ENCODE data around the gene LRRC38. TPM values are rescaled to one million over a fixed set of nuclear protein-coding genes. Genes with fewer than 3 reads are reported as not detected.
"Not testable (repeated sequence)": the region's sequence is repeated elsewhere in the genome, so short reads cannot be mapped to it uniquely, and the experiment has no call there.

The LRRC38 gene, protein sequence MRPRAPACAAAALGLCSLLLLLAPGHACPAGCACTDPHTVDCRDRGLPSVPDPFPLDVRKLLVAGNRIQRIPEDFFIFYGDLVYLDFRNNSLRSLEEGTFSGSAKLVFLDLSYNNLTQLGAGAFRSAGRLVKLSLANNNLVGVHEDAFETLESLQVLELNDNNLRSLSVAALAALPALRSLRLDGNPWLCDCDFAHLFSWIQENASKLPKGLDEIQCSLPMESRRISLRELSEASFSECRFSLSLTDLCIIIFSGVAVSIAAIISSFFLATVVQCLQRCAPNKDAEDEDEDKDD
- not detected for total RNA-seq

DNA sequence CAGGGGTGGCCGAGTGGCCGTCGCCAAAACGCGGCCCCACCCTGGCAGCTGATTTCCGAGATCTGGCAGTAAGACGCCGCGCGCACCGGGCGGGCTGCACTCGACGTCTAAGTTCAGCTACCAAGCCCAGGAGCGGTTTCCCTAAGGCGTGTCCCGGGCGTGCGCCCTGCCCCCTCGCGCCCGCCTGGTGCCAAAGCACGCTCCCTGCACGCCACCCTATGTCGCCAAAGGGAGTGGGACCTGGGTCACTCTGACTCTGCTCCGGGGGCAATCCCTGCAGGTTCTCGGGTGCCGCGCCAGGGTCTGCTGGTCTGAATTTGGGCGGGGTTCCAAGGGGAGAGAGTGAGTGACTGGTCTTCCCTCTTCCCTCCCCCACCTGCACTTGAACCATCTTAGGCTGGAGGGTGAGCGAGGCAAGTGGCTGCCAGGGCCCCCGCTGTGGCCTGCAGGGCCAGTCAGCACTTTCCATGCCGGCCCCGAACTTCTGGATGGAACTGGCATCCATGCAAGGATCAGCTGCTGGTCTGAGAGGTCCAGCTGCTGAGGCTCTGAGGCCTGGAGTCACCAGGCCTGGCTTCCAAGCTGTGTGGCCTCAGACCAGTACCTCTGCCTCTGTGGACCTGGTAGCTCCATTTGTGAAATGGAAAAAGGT is at the start of gene LRRC38:
Gene LRRC38 (minus strand): TSS at position 109 of the 652 bp plus-strand sequence. CDS start 410 bp downstream, outside the sequence.
- DNase-seq (ENCODE audit: low spot score), result no peak
- ATAC-seq, result no peak

DNA sequence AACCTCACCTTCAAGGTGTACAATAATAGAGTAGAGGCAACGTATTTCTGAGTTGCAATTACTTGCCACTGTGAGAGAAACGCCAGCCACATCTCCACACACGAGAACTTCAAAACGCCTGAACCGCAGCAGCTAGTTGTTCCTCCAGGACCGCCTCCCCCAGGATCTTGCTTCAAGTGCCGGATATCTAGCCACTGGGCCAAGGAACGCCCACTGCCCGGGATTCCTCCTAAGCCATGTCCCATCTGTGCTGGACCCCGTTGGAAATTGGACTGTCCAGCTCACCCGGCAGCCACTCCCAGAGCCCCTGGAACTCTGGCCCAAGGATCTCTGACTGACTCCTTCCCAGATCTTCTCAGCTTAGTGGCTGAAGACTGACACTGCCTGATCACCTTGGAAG is 49.2 kb upstream of the LRRC38 start:
- DNase-seq (ENCODE audit: low spot score); ATAC-seq: not testable (repeated sequence)

DNA sequence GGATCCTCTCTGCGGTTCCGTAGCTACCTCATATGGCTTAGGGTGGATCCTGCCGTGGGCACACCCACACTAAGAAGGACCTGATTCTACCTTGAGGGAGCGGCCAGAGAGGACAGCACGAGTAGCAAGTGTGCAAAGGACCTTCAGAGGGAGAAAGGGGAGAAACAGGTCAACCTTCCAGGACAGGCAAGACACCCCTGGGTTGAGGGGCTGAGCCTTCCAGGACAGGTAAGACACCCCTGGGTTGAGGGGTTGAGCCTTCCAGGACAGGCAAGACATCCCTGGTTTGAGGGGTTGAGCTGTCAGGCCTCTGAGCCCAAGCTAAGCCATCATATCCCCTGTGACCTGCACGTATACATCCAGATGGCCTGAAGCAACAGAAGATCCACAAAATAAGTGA is 46.7 kb upstream of the LRRC38 start:
- ATAC-seq (no peak), DNase-seq (ENCODE audit: low spot score) (no peak)

DNA sequence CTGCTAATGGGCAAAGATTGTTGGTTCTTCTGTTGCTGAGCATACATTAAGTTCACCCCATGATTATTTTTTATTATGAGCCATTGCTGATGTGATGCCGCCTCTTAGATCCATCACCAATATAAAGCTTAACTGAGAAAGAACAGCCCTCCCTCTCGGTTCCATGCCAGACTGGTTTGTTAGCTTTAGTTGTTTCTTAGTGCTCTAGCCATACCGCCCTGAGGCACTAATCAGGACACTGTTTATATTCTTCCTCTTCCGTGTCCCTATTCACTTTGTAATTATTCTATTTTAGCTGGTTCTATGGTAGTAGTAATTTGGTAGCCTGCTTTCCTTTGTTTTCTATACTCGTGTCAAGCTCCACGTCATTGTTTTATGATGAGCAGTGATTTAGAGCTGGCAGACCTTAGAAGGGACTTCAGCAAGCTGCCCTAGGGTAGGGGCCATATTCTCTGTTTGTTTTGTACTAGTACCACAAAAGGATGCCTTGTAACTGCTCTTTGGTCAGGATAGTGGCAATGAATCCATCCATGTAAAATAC is 42.5 kb upstream of the LRRC38 start:
- ATAC-seq, result no peak
- DNase-seq (ENCODE audit: low spot score), result no peak

DNA sequence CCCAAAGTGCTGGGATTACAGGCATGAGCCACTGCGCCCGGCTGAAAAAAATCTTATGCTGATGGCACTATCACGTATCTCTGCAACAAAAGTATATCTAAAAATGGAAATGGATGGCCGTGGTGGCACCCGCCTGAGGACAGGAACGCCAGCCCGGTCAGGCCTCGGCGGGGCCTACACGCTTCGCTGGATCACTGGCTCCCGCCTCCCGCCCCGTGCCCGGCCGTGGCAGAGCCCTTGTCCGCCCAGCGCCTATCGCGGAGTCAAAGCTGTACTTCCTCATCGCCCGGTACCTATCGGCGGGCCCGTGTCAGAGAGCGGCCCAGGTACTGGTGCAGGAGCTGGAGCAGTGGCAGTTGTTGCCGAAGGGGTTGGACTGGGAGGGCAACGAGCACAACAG is 41.0 kb upstream of the LRRC38 start:
- ATAC-seq (no peak), DNase-seq (ENCODE audit: low spot score) (no peak)

DNA sequence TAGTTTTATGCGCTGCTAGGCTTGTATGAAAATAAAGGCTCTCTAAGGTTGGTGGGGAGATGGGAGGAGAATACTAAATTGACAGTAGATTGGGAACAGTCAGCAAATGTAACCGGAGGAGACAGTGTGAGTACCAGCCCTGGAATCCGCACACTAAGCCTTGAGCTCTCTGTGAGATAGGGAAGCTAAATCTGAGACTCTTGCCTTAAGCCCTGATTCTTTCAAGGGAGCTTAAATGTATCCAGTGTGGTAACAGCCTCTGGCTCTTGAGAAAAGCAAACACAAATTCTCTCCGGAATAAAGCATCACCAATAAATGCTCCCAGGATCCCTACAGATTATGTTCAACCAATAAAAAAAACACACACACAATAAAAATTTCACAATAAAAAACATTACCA is 36.9 kb upstream of the LRRC38 start:
- DNase-seq (ENCODE audit: low spot score), result no peak
- no peak for ATAC-seq

DNA sequence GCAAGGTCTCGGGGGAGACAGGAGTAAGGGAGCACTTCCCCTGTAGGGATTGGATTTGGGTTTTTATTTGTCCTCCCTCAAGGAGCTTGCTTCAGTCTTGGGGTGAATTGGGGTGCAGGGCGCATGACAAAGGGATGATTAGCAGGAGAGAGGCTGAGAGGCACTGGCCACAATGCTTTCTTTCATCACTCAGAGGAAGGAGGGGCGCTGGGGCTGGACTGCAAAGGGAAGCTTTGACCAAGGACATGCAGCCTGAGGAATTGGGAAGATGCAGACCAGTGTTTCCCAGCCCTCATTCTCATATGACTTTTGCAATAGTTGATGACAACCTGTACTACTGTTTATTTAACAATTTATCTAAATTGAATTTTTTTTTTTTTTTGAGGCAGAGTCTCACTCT is 35.7 kb upstream of the LRRC38 start:
- ATAC-seq (no peak), DNase-seq (ENCODE audit: low spot score) (peak; percentile 12)

DNA sequence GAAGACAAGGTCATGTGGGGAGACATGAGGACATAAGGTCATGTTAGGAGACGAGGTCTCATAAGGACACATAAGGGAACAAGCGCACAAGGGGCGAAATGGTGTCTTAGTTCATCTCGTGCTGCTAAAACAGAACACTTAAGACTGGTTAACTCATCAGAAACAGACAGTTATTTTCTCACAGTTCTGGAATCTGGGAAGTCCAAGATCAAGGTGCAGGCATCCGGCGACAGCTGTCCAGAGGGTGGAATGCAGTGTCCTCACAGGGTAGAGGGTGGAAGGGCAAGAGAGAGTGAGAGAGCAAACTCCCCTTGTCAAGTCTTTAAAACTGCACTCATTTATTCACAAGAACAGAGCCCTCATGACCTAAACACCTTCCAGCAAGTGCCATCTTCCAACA is 35.2 kb upstream of the LRRC38 start:
- peak; percentile 2 for DNase-seq (ENCODE audit: low spot score)

DNA sequence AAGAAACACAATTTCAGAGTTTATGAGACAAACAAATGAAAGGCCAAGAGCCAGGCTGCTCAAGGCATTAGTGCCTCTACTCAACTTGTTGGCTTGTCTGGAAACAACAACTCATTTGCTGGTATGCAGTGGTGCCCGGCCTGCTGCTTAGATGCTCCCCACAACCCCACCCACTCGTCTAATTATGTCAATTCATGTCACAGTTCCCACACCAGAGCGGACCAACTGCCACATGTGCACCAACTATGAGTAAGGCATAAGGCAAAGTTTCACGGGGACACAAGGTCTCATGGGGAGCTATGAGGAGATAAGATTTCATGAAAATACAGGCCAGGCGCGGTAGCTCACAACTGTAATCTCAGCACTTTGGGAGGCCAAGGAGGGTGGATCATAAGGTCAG is 34.5 kb upstream of the LRRC38 start:
- DNase-seq (ENCODE audit: low spot score), result no peak
- no peak for ATAC-seq

More for the DNA sequence above, 35.2 kb upstream of the LRRC38 start:
- ATAC-seq, result no peak

DNA sequence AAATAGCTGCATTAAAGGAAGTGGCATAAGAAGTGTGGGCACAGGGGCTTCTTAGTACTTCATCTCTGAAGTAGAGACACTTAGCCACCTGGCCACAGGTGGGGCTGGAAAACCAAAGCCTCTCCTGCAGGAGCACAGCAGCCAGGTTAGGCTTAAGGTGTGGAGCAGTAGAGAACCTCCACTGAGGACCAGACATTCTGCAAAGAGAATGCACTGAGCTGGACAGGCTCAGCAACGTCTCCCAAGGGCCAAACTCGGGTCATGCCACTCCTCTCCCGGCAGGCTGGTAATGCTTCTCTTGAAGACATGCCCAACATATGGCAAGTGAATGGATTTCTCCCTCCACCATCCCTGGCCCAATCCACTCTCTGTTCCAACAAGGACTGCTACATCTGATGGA is 33.0 kb upstream of the LRRC38 start:
- DNase-seq (ENCODE audit: low spot score) (no peak), ATAC-seq (no peak)

DNA sequence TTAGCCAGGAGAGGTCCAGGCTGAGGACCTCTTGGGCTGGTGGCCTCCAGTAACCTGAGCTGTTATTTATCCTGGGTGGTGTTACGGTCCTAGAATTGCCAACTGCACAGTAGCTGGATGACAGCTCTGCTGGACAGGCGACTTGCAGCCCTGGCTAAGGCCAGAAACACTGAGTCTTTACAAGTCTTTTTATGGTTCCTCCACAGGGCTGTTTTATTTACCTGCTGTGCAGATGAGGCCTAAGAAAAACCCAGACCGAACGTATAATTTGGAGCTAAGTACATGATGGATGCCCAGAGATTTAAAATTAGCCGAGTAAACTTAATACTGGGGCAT is 30.4 kb upstream of the LRRC38 start:
- ATAC-seq, result no peak
- DNase-seq (ENCODE audit: low spot score), result no peak

DNA sequence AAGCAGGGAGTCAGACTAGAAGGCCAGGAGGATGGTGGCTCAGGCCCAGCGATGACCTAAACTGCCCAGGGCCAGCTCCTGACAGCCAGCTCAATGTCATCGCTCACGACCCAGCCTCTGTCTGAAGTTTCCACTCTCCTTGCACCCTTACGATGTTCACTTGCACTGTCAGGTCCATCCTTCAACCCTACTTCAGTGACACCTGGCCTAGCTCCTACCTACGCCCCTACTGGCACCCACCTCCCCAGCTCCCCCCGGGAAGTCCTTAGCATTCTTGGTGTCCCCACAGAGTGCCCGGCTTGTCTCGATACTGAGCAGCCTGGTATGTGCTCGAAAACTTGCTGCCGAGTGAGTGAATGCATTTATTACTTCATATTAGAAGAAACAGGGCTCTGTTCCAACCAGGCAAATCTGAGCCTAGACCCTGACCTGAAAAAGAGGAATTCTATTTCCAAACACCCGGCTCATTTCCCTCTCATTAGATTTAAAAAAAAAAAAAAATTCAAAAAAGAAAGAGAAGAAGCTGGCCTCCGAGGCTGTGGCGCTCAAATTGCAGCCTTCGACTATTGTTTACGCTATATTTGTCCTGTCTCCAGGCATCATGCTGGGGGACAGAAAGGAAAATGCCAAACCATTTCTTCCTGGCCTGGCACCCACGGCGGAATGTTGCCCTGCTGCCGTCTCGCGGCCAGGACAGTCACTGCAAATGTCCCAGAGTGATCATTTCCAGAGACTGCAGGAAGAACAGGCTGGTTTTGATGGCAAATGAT is 29.8 kb upstream of the LRRC38 start:
- DNase-seq (ENCODE audit: low spot score), result no peak

DNA sequence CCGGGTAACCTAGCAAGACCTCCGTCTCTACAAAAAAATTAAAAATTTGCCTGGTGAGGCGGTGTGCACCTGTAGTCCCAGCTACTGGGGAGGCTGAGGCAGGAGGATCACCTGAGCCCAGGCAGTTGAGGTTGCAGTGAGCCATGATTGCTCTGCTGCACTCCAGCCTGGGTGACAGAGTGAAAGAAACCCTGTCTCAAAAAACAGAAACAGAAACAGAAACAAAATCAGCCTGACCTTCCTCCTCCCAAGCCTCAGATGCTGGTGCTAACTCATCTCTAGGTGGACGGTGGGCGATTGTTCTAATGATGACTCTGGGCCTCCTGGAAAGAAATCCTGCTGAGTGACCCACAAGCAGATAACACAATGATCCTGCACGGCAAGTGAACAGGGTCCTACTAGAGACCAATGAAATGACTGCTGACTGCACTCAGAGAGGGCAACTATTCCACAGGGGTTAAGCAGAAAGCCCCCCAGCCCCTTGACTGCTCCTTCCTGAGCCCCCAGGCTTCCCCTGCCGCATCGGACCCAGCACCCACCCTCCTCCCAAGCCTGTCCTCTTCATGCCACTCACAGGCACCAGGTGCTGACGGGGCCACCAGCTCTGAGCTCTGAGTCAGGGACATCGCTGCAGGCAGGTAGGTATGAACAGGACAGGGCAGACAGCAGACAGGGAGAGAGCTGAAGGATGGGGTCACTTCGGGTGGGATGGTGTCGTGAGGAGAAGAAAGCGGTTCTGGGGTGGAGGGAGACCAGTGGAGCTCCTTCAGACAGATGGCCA is 27.8 kb upstream of the LRRC38 start:
- DNase-seq (ENCODE audit: low spot score), result no peak
- ATAC-seq, result no peak

More for the DNA sequence above, 29.8 kb upstream of the LRRC38 start:
- peak; percentile 46 for ATAC-seq

DNA sequence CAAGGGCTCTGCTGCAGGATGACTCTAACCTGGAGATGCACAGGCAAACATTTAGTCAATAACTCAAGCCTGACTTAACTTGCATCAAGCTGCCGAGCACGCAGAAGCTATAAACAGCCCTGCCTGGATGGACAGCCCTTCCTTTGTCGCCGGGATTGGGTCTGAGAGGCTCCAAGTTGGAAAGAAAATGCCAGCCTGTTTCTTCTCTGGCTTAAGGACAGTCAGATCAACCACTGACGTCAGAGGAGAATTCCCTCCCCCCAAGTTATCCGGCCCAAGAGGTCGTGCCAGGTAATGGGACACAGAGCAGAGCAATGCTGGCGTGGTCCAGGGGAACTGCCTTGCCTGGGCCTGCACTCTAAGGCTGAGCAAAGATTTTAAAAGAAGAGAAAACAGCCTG is 27.1 kb upstream of the LRRC38 start:
- ATAC-seq, result no peak
- DNase-seq (ENCODE audit: low spot score), result no peak

DNA sequence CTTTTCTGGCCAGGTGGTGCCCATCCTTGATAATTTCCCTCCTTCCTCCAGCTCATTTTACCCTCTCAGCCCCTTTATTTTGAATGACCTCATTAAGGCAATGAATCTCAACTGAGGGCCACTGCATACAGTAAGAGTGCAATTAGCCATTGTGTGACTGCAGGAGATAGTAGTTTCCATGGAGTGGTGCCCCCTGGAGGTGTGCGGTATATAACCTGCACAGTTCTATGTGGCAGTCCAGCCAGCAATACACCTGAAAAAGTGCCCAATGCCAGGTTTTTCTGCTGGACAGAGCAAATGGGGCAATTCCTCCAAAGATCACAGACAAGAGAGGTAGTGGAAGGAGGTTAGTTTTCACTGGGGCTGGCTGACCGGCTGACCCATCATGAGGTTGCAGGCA is 25.9 kb upstream of the LRRC38 start:
- DNase-seq (ENCODE audit: low spot score), result no peak
- ATAC-seq, result no peak

DNA sequence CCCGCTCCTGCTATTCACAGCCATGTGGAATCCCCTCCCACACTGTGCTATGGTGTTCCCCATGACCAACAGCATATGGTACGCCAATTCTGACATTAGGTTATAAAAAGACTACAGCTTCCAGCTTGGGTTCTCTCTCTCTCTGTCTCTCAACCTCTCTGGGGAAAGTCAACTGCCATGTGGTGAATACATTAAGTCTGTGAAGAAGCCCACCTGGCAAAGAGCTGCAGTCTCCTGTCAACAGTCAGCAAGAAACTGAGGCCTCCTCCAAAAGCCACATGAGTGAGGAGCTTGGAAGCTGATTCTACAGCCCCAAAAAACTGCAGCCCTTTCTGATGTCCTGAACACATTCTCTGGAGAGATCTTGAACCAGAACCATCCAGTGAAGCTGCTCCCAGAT is 25.0 kb upstream of the LRRC38 start:
- no peak for DNase-seq (ENCODE audit: low spot score)
- ATAC-seq, result no peak

DNA sequence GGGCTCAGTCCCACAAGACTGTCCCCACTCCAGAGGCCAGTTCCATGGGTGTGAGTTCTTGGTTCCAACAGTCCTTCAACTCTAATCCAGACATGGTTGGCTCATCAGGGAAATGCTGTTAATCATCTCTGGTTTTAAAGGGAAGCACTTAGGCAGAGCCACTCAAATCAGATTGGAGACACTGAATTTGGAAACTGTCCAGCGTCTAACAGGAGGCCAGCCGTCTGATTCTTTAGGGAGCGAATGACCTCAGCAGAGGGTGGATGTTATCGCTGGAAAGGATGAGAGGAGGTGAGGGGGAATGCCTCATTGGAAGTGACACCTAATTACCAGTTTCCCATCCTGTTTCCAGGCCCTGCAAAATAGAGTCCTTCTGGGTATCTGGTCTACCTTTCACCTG is 22.8 kb upstream of the LRRC38 start:
- DNase-seq (ENCODE audit: low spot score), result no peak
- no peak for ATAC-seq

DNA sequence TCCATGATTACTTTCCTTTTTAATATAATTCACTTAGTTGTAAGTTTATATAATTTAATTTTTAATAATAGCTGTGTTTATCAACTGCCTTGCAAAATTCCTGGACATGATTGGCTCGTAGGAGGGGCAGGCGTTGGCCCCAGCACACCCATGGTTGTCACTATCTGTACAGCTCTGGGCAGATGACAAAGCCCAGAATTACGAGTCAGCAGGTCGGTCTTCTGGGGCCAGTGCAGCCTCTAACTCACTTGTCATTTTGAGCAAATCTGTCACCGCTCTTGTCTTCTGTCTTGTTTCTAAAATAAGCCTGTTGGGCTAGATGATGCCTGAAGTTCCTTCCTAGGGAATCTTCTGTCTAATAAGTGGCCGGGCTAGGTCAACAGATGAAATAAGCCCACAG is 21.4 kb upstream of the LRRC38 start:
- ATAC-seq (no peak), DNase-seq (ENCODE audit: low spot score) (no peak)

DNA sequence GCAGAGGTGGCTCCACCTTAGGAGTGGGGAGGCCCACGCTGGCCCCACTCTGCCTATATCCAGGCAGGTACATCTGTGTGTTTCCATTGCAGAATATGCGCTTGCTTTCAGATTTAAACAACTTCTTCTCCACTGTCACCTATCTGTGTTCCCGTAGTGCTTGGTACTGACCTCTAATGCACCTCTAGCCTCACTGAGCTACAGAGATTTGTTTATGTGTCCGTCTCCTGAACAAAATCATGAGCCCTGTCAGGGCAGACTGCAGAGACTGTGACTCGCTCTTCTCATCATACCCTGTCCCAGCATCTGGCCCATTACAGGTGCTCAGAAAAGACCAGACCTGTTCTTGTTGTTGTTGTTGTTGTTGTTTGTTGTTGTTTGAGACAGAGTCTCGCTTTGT is 14.5 kb upstream of the LRRC38 start:
- ATAC-seq, result no peak
- no peak for DNase-seq (ENCODE audit: low spot score)

DNA sequence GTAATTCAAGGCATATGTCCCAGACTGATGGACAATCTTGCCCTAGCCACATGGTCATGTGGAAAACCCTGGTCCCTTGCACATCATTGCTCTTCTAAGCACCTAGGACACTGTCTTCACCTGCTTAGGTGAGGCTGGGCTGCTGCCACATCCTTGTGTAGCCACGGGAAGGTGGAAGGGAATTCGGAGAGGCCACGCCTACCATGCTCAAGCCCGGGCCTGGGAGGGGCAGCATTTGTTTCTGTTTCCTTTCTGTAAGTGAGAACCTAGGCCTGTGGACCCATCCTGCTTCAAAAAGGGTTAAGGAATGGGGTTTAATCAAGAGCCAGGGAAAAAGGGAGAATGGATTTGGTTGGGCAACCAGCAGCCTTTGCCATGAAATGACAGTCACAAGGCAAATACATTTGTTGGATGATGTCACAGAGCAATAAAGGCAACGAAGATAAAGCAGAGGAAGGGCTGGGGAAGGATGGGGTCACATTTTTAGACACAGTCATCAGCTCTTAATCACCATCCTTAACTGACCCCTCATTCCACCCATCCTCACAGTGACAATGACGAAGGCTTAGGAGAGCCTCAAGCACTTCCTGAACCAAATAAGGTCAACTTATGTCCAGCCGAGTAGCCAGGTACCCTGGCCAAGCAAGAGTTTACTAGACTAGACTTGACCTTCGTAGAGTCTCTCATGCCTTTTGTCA is 10.1 kb upstream of the LRRC38 start:
- DNase-seq (ENCODE audit: low spot score), result no peak
- no peak for ATAC-seq
